Amygdala (tissue), 56 donors: ENCODE measurements around the gene PKDREJ.

ENCODE experiments used
- DNase-seq, 56 donors: peaks; one replicate each; lab custom pipeline; 2025; lab: John Stamatoyannopoulos, UW

PKDREJ gene

DNA sequence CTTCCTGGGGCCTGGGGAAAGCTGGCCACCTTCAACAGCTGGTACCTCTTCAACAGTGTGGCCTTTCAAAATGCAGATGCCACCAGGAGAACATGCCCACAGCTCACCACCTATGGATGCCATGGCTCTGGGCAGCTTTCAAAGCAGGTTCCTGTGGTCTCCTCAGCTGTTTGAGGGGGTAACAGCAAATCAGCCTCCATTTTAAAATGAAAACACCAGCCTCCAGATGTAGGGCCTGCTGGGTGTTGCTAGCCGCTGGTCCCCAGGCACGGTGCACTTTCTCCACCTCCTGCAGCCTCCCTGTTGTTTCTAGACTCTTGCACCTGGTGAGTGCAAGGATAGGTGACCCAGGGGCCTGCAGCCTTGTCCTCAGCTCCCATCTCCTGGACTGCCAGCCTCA is 23.1 kb downstream of the PKDREJ start:
- DNase-seq: no peak

DNA sequence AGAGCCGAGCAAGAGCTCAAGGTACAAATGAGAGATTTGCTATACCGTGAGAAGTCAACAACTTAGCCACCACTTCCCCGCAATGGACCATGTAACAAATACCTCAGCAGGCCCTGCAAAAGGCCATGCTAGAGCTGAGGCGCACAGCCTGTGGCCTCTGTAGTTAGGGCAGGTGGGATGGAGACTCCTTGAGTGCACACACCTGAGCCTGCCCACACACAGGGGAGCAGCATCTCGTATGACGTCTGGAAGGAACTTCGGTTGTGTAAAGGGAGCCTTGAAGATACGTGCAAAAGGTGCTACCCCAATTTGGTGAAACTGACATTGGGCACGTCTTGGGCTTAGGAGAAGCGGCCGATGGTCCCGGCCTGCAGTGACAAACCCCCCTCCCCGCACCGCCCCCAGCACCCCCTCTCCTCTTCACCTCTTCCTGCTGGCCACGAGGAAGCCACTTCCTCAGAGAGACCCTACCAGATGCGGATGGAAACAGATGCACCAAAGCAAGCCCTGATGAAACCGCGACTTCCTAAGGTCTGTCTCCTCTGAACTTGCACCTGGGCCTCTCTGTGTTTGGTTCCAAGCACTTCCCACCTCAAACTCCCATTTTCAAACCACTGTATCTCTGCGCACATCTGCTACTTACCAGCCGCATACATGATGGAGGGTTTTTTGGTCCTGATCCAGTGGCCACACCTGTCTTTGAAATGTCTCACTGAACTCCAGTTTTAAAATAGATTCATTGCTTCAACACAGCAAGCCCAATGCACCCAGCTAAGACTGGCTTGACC is 23.7 kb downstream of the PKDREJ start:
- no peak for DNase-seq

DNA sequence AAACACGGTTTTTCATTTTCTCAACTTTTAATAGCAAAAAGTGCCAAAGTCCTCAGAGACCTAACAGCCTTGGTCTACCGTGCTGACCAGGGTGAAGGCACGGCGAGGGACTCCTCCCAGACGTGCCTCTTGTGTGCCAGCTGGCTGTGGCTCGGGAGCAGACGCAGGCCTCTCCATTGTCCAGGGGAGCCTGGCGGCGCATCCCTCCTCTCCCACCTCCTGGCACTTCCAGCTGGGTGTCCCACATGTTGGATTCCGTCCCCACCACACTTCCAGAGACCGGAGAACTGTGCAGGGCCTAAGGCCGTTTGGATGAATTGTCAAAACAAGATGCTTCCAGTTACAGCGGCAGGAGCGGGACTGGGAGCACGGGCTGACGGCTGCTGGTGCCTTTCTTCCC is 24.6 kb downstream of the PKDREJ start:
- peak in 28 of 56 donors; percentile 15 to 64 (median 38) for DNase-seq

DNA sequence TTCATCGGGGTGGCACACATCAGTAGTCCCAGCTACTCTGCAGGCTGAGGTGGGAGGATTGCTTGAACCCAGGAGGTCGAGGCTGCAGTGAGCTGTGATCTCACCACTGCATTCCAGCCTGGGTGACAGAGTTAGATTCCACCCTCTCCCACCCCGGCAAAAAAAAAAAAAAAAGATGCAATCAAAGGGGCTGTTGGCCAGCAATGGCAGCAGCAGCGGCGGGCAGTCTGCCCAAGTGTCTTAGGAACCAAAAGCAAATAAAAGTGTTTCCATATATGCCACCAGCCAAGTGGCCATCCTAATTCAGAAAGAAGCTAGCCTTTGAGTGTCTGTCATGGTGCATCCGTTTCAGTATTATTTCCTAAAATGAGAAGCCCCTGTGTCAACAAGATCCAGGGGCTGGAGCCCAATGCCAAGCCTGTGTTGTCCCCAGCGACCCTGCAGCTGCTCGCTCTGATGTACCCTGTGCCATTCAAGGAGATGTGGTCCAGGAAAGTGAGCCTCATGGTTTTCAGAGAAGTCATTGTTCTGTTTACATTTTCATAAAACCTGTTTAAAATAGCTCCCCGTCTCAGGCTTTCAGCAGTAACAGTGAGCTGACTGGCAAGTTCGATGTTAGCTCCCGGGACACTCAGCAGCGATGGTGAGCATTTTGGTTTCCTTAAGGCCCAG is 25.6 kb downstream of the PKDREJ start:
- DNase-seq: peak in 3 of 56 donors; percentile 4 to 27 (median 18)

DNA sequence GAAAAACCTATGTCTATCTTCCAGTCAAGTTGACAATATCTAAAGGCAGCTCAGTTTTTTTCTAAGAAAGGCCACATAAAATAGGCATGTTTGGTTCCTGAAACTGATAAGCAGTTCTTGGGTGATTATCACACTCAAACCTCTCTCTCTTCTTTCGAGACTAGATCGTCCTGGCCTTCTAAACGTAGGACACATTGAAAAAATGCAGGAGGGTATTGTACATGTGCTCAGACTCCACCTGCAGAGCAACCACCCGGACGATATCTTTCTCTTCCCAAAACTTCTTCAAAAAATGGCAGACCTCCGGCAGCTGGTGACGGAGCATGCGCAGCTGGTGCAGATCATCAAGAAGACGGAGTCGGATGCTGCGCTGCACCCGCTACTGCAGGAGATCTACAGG is 28.2 kb downstream of the PKDREJ start:
- DNase-seq: no peak

DNA sequence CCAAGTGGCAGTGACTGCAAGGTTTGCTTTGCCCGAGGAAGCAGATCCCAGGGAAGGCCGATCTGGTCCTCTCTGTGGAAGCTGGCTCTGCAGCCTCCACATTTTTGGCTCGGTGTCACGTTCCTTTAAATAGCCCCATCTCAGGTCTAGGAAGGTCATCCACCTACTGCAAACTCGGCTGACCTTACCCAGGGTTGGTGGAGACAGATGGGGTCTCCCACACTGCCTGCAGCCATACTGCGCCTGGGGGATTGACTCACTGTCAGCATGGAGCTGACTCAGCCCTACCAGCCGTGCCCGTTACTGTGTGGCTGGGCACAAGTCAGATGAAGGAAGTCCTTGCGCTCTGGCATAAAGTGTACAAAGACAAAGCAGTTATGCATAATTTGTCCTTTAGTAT is 29.9 kb downstream of the PKDREJ start:
- DNase-seq: peak in 27 of 56 donors; percentile 8 to 53 (median 41)

DNA sequence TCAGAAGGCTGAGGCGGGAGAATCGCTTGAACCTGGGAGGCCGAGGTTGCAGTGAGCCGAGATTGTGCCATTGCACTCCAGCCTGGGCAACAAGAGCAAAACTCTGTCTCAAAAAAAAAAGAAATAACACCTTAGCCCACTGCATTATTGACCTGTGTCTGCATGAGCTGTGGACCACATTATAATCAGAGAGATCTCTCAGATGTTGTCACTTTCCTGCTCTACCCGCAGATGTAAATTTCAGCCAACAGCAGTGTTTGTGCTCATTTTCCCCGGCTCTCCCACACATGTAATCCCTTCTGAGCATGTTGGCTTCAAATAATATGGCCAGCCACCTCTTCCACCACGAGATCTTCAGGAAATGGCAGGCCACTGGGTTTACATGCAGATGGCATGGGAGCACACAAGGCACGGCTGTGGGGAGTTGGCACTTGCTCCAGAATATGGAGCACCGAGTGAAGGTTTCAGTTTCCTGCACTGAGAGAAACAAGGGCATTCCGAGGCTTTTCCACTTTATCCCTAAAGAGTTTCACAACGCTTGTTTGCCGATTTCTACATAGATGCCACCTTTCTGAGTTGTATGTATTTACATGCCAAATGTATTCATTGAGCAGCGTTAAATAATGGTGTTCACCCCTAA is 32.8 kb downstream of the PKDREJ start:
- no peak for DNase-seq

DNA sequence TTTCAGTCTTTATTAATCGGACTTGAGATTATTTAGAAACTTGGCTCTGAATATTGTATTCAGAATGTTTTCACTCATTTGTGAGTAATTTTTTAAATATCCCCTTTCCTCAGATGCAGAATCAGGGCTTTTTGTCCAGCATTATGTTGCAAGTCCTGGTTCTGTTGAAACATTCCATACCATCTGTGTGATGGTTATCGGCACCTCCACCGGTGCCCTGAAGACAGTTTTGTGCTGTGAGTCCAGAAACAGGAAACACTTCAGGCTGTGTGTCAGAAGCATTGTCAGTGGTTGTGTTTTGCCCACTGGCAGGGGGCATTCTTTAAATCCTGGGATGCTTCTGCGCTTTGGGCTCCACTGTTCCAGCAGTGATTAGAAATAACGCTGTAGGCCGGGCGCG is 33.4 kb downstream of the PKDREJ start:
- DNase-seq: no peak

DNA sequence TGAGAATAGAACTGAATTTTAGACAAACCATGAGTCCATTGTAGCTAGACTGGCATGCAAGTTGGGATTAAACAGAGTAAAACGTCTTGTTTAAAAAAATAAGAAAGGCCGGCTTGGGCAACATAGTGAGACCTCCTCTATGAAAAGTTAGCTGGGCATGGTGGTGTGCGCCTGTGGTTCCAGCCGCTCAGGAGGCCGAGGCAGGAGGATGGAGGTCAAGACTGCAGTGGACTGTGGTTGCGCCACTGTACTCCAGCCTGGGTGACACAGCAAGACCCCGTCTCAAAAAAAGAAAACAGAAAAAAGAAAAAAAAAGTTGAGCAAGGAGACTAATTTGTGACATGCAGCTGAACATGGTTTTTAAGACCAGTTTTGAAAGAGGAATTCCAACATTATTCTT is 36.6 kb downstream of the PKDREJ start:
- DNase-seq: no peak

DNA sequence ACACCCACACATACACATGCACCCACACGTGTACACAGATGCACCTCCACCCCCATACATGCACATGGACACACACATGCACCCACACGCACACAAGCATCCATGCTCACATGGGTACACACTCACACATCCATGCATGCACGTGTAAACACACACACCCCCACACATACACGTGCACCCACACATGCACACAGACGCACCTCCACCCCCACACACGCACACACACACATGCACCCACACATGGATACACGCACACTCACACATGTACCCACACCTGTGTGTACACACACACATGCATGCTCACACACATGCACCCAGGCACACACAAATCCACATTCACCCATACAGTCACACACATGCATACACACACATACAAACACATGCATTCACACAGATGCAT is 37.5 kb downstream of the PKDREJ start:
- DNase-seq: no peak

DNA sequence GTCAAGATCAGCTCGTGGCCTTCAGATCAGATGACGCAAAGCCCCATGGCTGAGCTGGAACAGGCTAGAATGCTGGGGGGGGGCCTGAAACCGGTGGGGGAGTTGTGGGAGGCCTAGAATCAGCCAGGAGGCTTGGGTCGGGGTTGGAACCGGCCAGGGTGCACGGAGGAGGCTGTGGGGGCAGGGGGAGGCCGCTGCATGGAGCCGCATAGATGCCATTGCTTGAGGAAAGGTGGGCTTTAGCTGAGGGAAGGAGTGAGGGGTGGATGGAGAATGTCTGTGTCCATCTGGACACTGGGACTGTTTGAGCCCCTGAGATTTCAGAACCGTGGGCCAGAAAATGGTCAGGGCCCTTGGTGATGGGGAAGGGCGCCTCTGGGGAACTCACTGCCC is 38.2 kb downstream of the PKDREJ start:
- DNase-seq: no peak

DNA sequence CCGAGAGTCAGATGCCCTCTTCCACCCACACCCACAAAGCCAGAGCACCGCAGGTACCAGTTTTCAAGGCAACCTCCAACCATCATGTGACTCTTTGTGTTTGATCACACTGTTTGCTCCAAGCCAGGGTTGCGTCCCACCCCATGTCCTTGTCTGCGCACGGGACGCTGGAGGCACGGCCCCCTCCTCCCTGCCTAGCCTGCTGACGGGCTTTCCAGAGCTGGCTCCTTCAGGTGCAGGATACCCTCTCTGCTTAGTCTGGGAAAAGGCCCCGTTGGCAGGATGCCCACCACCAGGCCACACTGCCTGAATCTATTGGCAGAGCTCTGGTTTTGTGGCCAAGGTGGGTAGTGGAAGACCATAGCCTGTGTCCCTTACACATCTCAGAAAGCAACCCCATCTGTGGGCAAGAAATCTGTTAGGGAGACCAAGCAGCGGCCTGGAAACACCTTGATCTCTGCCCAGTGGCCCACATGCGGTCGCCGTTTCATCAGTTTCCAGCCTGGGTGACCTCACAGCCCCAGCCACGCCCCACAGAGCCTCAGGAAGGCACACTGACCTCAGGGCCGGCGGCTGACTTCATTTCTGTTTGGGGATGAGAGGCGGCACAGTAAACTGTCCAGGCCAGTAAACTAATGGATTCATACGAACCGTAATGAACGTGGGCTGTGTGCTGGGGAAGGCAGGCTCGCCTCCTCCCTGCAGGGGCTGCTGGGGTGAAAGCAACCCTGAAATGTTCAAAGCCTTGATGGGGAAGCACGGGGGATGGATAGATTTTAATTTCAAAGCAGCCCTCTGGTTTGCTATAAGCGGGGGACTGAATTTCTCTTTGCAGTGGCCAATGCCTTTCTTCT is 38.9 kb downstream of the PKDREJ start:
- no peak for DNase-seq

DNA sequence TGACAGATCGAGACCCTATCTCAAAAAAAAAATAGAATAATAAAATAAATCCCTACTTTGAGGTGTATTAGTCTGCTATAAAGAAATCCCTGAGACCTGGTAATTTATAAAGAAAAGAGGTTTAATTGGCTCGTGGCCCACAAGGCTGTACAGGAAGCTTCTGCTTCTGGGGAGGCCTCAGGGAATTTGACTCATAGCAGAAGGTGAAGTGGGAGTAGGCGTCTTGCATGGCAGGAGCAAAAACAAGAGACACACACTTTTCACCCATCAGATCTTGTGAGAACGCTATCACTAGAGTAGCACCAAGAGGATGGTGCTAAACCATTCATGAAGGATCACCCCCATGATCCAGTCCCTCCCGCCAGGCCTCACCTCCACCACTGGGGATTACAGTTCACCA is 42.2 kb downstream of the PKDREJ start:
- DNase-seq: no peak

DNA sequence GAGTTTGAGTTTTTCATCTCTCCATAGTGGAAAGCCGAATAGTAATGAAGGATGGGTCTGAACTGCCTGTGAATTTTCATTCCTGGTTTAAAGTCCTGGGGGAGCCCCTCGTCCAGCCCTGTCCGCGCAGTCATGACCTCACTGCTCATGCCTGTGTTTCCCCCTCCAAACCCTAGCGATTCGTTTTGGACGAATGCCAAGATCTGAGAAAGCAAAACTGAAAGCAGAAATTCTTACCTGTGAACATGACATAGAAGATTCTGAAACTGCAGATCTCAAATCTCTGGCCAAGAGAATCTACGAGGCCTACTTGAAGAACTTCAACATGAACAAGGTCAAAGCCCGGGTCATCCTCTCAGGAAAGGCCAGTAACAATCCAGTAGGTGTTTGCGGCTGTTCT is 43.5 kb downstream of the PKDREJ start:
- no peak for DNase-seq

DNA sequence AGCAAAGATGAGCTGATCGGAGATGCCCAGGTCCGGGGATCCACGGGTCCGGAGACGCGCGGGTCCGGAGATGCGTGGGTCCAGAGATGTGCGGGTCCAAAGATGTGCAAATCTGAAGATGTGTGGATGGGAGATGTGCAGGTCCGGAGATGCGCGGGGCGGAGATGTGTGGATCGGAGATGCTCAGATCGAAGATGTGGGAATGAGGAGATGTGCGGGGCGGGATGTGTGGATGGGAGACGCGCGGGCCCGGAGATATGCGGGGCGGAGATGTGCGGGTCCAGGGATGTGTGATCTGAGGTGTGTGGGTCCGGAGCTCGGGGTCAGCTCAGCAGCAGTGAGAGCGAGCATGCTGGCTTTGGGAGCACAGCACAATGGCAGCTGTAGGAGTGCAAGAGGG is 48.5 kb downstream of the PKDREJ start:
- no peak for DNase-seq

DNA sequence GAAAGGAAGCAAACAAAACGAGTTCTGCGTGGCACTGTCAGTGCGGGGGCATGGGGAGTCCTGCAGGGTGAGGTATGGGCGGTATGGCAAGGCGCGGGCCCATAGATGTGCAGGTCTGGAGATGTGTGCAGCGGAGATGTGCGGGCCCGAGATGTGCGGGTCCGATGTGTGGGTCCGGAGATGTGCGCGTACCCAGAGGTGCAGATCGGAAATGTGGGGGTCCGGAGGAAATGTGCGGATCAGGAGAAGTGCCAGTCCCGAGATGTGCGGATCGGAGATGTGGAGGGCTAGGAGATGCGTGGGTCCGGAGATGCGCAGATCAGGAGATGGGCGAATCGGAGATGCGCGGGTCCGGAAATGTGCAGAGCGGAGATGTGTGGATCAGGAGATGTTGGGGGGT is 49.0 kb downstream of the PKDREJ start:
- DNase-seq: no peak

DNA sequence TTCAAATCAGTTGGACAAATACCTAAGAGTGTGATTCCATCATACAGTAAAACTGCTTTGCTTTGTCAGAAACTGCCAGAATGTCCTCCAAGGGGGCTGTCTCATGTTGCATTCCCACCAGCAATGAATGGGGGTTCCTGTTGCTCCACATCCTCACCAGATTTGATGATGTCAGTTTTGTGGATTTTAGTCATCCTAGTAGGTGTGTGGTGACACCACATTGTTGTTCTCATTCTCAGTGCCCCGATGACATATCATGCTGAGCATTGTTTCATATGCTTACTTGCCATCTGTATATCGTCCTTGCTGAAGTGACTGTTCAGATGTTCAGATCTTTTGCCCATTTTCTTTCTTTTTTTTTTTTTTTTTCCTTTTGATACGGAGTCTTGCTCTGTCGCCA is 50.1 kb downstream of the PKDREJ start:
- no peak for DNase-seq

DNA sequence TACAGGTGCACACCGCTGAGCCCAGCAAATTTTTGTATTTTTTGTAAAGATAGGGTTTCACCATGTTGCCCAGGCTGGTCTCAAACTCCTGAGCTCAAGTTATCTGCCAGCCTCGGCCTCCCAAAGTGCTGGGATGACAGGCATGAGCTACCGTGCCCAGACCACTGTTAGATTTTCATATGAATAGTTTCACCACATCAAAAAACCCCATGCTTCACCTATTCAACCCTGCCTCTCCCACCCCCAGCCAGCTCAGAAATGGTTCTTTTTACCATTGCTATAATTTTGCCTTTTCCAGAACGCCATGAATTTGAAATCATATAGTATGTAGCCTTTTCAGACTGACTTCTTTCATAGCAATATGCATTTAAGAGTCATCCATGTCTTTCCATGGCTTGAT is 50.9 kb downstream of the PKDREJ start:
- no peak for DNase-seq

DNA sequence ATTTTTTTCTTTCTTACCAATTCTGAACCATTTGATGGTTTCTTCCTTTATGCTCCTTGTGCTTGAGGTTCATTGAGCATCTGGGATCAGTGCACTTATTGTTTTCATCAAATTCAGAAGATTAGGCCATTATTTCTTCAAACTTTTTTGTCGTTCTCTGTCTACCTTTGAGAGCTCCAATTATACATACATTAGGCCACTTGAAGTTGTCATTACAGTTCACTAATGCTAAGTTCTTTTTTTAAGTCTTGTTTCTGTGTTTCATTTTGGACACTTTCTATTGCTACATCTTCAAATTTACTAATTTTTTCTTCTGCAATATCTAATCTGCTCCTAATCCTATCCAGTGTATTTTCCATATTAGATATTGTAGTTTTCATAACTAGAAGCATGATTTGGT is 53.9 kb downstream of the PKDREJ start:
- no peak for DNase-seq
